ENCODE data around the gene TBX18.

TBX18 gene

DNA sequence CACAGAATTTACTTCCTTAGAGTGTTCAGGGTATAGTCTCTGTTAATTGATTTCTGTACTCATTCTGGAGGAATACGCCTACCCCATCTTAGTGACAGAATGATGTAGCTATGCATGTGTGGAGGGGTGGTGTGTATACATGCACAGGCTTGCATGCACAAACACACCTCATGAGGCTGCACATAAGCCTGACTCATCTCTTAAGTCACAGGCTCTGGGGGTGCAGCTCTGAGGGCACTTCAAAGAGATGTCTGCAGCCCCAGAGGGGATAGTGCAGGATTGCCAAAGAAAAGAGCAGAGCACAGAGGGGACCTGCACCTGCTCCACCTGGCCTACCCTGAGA lies 24.6 kb downstream of the TBX18 start:
- TF ChIP-seq CTCF (IDR thresholded peaks at IDR 0.05; ENCODE audit: low read depth, low read length, missing control alignments) = no peak
- no peak overlapping the region for H3K4me3 ChIP-seq (ENCODE audit: low read depth, low read length)
- DNase-seq (ENCODE audit: low read depth) = no peak
- in situ Hi-C loops (cut with HindIII; ENCODE audit: low sequenced_read_pairs) = no loop called here

GRCh38 chr6:84738996-84739865 lies 25.2 kb downstream of the TBX18 start:
- in situ Hi-C loops (cut with HindIII; ENCODE audit: low sequenced_read_pairs) = no loop called here
- DNase-seq (ENCODE audit: low read depth) = no peak
- H3K4me3 ChIP-seq (ENCODE audit: low read depth, low read length) = no peak overlapping the region
- no peak for TF ChIP-seq CTCF (IDR thresholded peaks at IDR 0.05; ENCODE audit: low read depth, low read length, missing control alignments)

- H3K4me3 ChIP-seq (ENCODE audit: low read depth, low read length) = no peak overlapping the region
- TF ChIP-seq CTCF (IDR thresholded peaks at IDR 0.05; ENCODE audit: low read depth, low read length, missing control alignments) = no peak
- no peak for DNase-seq (ENCODE audit: low read depth)
- in situ Hi-C loops (cut with HindIII; ENCODE audit: low sequenced_read_pairs) = no loop called here
Observed at GRCh38 chr6:84733889-84734288, 30.5 kb downstream of the TBX18 start.

DNA sequence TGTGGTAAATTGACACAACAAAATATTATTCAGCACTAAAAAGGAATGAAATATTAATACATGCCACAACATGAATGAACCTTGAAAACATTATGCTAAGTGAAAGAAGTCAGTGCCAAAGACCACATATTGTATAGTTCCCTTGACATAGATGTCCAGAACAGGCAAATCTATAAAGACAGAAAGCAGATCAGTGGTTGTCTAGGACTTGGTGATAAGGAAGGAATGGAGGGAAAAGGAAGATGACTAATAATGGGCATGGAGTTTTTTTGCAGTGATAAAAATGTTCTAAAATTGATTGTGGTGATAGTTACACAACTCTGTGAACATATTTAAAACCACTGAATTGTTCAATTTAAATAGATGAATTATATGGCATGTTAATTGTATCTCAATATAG lies 32.5 kb downstream of the TBX18 start:
- H3K4me3 ChIP-seq (ENCODE audit: low read depth, low read length) = no peak overlapping the region
- DNase-seq (ENCODE audit: low read depth) = no peak
- TF ChIP-seq CTCF (IDR thresholded peaks at IDR 0.05; ENCODE audit: low read depth, low read length, missing control alignments) = no peak
- in situ Hi-C loops (cut with HindIII; ENCODE audit: low sequenced_read_pairs) = no loop called here

DNA sequence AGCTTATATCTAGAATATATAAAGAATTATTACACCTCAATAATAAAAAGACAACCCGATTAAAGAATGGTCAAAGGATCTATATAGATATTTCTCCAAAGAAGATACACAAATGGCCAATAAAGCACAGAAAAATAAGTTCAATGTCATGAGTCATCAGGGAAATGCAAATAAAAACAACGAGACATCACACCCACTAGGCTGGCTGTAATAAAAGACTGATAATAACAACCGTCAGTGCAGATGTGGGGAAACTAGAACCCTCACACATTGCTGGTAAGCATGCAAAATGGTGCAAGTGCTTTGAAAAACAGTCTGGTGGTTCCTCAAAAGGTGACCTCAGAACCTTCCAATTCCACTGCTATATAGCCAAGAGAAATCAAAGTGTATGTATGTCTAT lies 33.0 kb downstream of the TBX18 start:
- in situ Hi-C loops (cut with HindIII; ENCODE audit: low sequenced_read_pairs) = no loop called here
- no peak for TF ChIP-seq CTCF (IDR thresholded peaks at IDR 0.05; ENCODE audit: low read depth, low read length, missing control alignments)
- H3K4me3 ChIP-seq (ENCODE audit: low read depth, low read length) = no peak overlapping the region
- DNase-seq (ENCODE audit: low read depth) = no peak

GRCh38 chr6:84728602-84729001 lies 35.8 kb downstream of the TBX18 start:
- DNase-seq (ENCODE audit: low read depth) = no peak
- H3K4me3 ChIP-seq (ENCODE audit: low read depth, low read length) = no peak overlapping the region
- in situ Hi-C loops (cut with HindIII; ENCODE audit: low sequenced_read_pairs) = loop anchor here (5.0 kb wide), 1 partner anchor 41 kb away; no protein-coding TSS in a partner anchor
- peak; percentile 29 for TF ChIP-seq CTCF (IDR thresholded peaks at IDR 0.05; ENCODE audit: low read depth, low read length, missing control alignments)

Data from astrocyte of the cerebellum (primary cell).